22Rv1 (cell line): Measurements from ENCODE around the gene SFXN5.

Source experiments
- ZFX ChIP-seq: fragments of 450-650 bp; IDR thresholded peaks from 2 replicates; pipeline ENCODE4 v1.6.1; 2017; ENCODE audit warnings: antibody characterized with exemption, borderline replicate concordance
- TF ChIP-seq, protein P1 (sequence below): fragments of 450-650 bp; IDR thresholded peaks from 2 replicates; pipeline ENCODE4 v1.5.1; 2017; ENCODE audit warnings: mild to moderate bottlenecking

DNA sequence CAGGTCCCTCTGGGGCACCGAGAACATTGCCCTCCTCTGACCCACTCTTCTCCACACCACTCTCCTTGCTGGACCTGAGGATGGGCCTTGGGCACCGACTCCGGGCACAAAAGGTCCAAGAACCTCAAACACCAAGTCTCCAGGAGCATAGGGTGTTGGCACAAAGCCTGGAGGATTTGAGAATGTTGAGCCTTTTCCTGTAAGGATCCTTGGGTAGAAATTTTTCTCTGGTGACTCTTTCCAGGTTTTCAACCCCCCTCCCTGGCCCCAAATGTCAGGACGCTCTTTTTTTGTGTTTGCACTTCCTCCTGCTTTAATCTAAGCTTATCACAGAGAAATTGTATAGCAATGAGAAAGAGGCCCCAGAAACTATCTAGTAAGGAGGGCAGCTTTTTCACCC is 175.1 kb downstream of the SFXN5 start:
- TF ChIP-seq, protein P1, sequence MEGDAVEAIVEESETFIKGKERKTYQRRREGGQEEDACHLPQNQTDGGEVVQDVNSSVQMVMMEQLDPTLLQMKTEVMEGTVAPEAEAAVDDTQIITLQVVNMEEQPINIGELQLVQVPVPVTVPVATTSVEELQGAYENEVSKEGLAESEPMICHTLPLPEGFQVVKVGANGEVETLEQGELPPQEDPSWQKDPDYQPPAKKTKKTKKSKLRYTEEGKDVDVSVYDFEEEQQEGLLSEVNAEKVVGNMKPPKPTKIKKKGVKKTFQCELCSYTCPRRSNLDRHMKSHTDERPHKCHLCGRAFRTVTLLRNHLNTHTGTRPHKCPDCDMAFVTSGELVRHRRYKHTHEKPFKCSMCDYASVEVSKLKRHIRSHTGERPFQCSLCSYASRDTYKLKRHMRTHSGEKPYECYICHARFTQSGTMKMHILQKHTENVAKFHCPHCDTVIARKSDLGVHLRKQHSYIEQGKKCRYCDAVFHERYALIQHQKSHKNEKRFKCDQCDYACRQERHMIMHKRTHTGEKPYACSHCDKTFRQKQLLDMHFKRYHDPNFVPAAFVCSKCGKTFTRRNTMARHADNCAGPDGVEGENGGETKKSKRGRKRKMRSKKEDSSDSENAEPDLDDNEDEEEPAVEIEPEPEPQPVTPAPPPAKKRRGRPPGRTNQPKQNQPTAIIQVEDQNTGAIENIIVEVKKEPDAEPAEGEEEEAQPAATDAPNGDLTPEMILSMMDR: no peak
- TF ChIP-seq ZFX: no peak
